SK-N-SH treated with all-trans-retinoic acid at 6 μM for 48 hours (cell line): ENCODE measurements around the gene RAD51B.

Experiments
- ATAC-seq: fragments of 200-7000 bp; cut with Tn5 transposase; 3 replicates; pipeline ENCODE4 v1.9.1; 2020; ENCODE audit warnings: mild to moderate bottlenecking, moderate library complexity
- ARNTL ChIP-seq: fragments of 450-650 bp; formaldehyde crosslinking; IDR thresholded peaks from 2 replicates; pipeline ENCODE4 v1.5.0; 2020; ENCODE audit warnings: low read depth, mild to moderate bottlenecking, moderate library complexity, borderline replicate concordance
- BACH2 ChIP-seq: fragments of 250-450 bp; sonication (Bioruptor Pico); IDR thresholded peaks from 2 replicates; pipeline ENCODE4 v1.9.0; 2021; ENCODE audit warnings: mild to moderate bottlenecking, borderline replicate concordance
- CREB5 ChIP-seq: fragments of 250-450 bp; sonication (Bioruptor Pico); IDR thresholded peaks from 2 replicates; pipeline ENCODE4 v1.5.1; 2020; ENCODE audit warnings: low read depth, mild to moderate bottlenecking, moderate library complexity
- CSRNP3 ChIP-seq: fragments of 250-450 bp; sonication (Bioruptor Pico); IDR thresholded peaks from 2 replicates; pipeline ENCODE4 v1.5.1; 2021; ENCODE audit warnings: mild to moderate bottlenecking, moderate library complexity
- ESRRG ChIP-seq: fragments of 250-450 bp; sonication (Bioruptor Pico); IDR thresholded peaks from 2 replicates; pipeline ENCODE4 v1.6.1; 2021; ENCODE audit warnings: mild to moderate bottlenecking
- GLIS3 ChIP-seq: fragments of 250-450 bp; sonication (Bioruptor Pico); IDR thresholded peaks from 2 replicates; pipeline ENCODE4 v1.5.0; 2020; ENCODE audit warnings: mild to moderate bottlenecking, moderate library complexity
- ISL1 ChIP-seq: fragments of 250-450 bp; sonication (Bioruptor Pico); IDR thresholded peaks from 2 replicates; pipeline ENCODE4 v2.1.2; 2022; ENCODE audit warnings: mild to moderate bottlenecking, moderate library complexity
- OSR1 ChIP-seq: fragments of 250-450 bp; sonication (Bioruptor Pico); IDR thresholded peaks from 2 replicates; pipeline ENCODE4 v1.8.0; 2022; ENCODE audit warnings: moderate library complexity, mild to moderate bottlenecking, inconsistent platforms
- PATZ1 ChIP-seq: fragments of 250-450 bp; sonication (Bioruptor Pico); IDR thresholded peaks from 2 replicates; pipeline ENCODE4 v1.8.0; 2020; ENCODE audit warnings: mild to moderate bottlenecking, moderate library complexity, borderline replicate concordance
- PPARA ChIP-seq: fragments of 250-450 bp; sonication (Bioruptor Pico); IDR thresholded peaks from 2 replicates; pipeline ENCODE4 v1.5.0; 2020; ENCODE audit warnings: mild to moderate bottlenecking, borderline replicate concordance
- RARB ChIP-seq: fragments of 250-450 bp; sonication (Bioruptor Pico); IDR thresholded peaks from 2 replicates; pipeline ENCODE4 v1.8.0; 2021; ENCODE audit warnings: mild to moderate bottlenecking, moderate library complexity
- SNAI2 ChIP-seq: fragments of 250-450 bp; sonication (Bioruptor Pico); IDR thresholded peaks from 2 replicates; pipeline ENCODE4 v1.5.0; 2020; ENCODE audit warnings: mild to moderate bottlenecking, moderate library complexity
- TCF4 ChIP-seq: fragments of 250-450 bp; sonication (Bioruptor Pico); IDR thresholded peaks from 2 replicates; pipeline ENCODE4 v1.8.0; 2021; ENCODE audit warnings: mild to moderate bottlenecking, moderate library complexity, borderline replicate concordance
- TOX ChIP-seq: fragments of 250-450 bp; sonication (Bioruptor Pico); IDR thresholded peaks from 2 replicates; pipeline ENCODE4 v1.8.0; 2021; ENCODE audit warnings: mild to moderate bottlenecking, moderate library complexity, borderline replicate concordance
- ZC3H10 ChIP-seq: fragments of 250-450 bp; sonication (Bioruptor Pico); IDR thresholded peaks from 2 replicates; pipeline ENCODE4 v1.5.1; 2021; ENCODE audit warnings: mild to moderate bottlenecking, moderate library complexity
- ZFP3 ChIP-seq: fragments of 250-450 bp; sonication (Bioruptor Pico); IDR thresholded peaks from 2 replicates; pipeline ENCODE4 v1.5.0; 2020; ENCODE audit warnings: mild to moderate bottlenecking, moderate library complexity
- ZFP30 ChIP-seq: fragments of 450-650 bp; formaldehyde crosslinking; IDR thresholded peaks from 2 replicates; pipeline ENCODE4 v1.5.0; 2022; ENCODE audit warnings: mild to moderate bottlenecking, moderate library complexity
- ZNF565 ChIP-seq: fragments of 450-650 bp; formaldehyde crosslinking; conservative IDR thresholded peaks from 2 replicates; pipeline ENCODE4 v1.5.0; 2020; ENCODE audit warnings: low read depth, mild to moderate bottlenecking, moderate library complexity
- ZNF70 ChIP-seq: fragments of 450-650 bp; formaldehyde crosslinking; IDR thresholded peaks from 2 replicates; pipeline ENCODE4 v1.5.0; 2020; ENCODE audit warnings: mild to moderate bottlenecking, moderate library complexity
- ZNF8 ChIP-seq: fragments of 450-650 bp; formaldehyde crosslinking; IDR thresholded peaks from 2 replicates; pipeline ENCODE4 v1.5.0; 2020; ENCODE audit warnings: mild to moderate bottlenecking, moderate library complexity
- TF ChIP-seq, protein P1 (sequence below): fragments of 250-450 bp; sonication (Bioruptor Pico); IDR thresholded peaks from 2 replicates; pipeline ENCODE4 v1.8.0; 2021; ENCODE audit warnings: low read depth, mild to moderate bottlenecking, moderate library complexity, borderline replicate concordance
- TF ChIP-seq, protein P2 (sequence below): fragments of 250-450 bp; sonication (Bioruptor Pico); IDR thresholded peaks from 2 replicates; pipeline ENCODE4 v1.5.0; 2020; ENCODE audit warnings: mild to moderate bottlenecking, moderate library complexity

The RAD51B gene

DNA sequence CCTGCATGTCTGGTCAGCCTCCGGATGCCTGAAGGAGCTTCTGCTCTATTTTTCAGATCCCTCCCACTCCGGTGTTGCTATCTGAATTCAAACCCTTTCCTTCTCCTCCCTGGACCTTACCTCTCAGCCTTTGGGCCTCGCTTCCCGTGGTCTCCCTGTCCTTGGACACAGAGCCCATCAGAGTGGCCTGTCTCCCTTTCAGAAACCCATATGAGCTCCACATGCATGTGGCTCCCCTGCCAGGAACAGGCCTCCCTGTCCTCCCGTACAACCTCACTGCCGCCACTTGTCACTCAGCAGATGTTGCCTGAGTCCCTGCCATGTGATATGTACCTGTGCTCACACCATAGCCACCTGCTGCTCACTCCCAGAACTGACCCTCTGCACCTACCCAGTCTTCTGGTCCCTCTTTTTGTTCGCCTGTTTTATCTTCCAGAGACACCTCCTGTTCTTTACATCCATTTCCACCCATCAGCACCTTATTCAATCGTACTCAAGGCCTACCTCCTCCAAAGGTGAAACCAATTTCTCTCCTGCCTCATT, 790.7 kb downstream of the RAD51B start:
- TF ChIP-seq ZNF8 (CRISPR knock-in tag) (no peak), TOX (no peak), BACH2 (CRISPR knock-in tag) (no peak), ESRRG (CRISPR knock-in tag) (no peak), CREB5 (no peak), ZFP3 (no peak), ARNTL (no peak), ZNF565 (CRISPR knock-in tag) (no peak), CSRNP3 (no peak), ISL1 (CRISPR knock-in tag) (no peak), OSR1 (CRISPR knock-in tag) (no peak), GLIS3 (CRISPR knock-in tag) (no peak), PATZ1 (CRISPR knock-in tag) (no peak), ZC3H10 (no peak)
- TF ChIP-seq, all 23 proteins: peak for 0
- ATAC-seq = no peak

- TF ChIP-seq SNAI2 = no peak
- TF ChIP-seq ZFP30 (CRISPR knock-in tag) = no peak
- TF ChIP-seq ZNF565 (CRISPR knock-in tag) = no peak
- TF ChIP-seq BACH2 (CRISPR knock-in tag) = no peak
- TF ChIP-seq ISL1 (CRISPR knock-in tag) = no peak
- TF ChIP-seq OSR1 (CRISPR knock-in tag) = no peak
- no peak for TF ChIP-seq ZNF70 (CRISPR knock-in tag)
- TF ChIP-seq ZFP3 = no peak
- TF ChIP-seq, protein P1, sequence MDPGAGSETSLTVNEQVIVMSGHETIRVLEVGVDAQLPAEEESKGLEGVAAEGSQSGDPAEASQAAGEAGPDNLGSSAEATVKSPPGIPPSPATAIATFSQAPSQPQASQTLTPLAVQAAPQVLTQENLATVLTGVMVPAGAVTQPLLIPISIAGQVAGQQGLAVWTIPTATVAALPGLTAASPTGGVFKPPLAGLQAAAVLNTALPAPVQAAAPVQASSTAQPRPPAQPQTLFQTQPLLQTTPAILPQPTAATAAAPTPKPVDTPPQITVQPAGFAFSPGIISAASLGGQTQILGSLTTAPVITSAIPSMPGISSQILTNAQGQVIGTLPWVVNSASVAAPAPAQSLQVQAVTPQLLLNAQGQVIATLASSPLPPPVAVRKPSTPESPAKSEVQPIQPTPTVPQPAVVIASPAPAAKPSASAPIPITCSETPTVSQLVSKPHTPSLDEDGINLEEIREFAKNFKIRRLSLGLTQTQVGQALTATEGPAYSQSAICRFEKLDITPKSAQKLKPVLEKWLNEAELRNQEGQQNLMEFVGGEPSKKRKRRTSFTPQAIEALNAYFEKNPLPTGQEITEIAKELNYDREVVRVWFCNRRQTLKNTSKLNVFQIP = no peak
- TF ChIP-seq TCF4 (CRISPR knock-in tag) = no peak
- no peak for TF ChIP-seq CREB5
- no peak for TF ChIP-seq CSRNP3
- no peak for TF ChIP-seq ESRRG (CRISPR knock-in tag)
- TF ChIP-seq GLIS3 (CRISPR knock-in tag) = no peak
- TF ChIP-seq RARB (CRISPR knock-in tag) = no peak
- no peak for TF ChIP-seq TOX
- no peak for TF ChIP-seq PPARA (CRISPR knock-in tag)
- TF ChIP-seq, protein P2, sequence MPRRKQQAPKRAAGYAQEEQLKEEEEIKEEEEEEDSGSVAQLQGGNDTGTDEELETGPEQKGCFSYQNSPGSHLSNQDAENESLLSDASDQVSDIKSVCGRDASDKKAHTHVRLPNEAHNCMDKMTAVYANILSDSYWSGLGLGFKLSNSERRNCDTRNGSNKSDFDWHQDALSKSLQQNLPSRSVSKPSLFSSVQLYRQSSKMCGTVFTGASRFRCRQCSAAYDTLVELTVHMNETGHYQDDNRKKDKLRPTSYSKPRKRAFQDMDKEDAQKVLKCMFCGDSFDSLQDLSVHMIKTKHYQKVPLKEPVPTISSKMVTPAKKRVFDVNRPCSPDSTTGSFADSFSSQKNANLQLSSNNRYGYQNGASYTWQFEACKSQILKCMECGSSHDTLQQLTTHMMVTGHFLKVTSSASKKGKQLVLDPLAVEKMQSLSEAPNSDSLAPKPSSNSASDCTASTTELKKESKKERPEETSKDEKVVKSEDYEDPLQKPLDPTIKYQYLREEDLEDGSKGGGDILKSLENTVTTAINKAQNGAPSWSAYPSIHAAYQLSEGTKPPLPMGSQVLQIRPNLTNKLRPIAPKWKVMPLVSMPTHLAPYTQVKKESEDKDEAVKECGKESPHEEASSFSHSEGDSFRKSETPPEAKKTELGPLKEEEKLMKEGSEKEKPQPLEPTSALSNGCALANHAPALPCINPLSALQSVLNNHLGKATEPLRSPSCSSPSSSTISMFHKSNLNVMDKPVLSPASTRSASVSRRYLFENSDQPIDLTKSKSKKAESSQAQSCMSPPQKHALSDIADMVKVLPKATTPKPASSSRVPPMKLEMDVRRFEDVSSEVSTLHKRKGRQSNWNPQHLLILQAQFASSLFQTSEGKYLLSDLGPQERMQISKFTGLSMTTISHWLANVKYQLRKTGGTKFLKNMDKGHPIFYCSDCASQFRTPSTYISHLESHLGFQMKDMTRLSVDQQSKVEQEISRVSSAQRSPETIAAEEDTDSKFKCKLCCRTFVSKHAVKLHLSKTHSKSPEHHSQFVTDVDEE (CRISPR knock-in tag) = no peak
- no peak for TF ChIP-seq ZNF8 (CRISPR knock-in tag)
- no peak for TF ChIP-seq ARNTL
- no peak for ATAC-seq
Observed at GRCh38 chr14:68611599-68611998, 792.0 kb downstream of the RAD51B start.
